GM18498 (cell line): Measurements from ENCODE around the gene NTN5.
"Not testable (repeated sequence)": the region's sequence is repeated elsewhere in the genome, so short reads cannot be mapped to it uniquely, and the experiment has no call there.

ENCODE experiments used
- ATAC-seq: cut with Tn5 transposase; IDR thresholded peaks from one replicate; pipeline ENCODE4 v1.9.1; 2021; ENCODE audit warnings: mild to moderate bottlenecking, moderate library complexity; ENCODE audit not compliant: unreplicated experiment

The NTN5 gene, protein sequence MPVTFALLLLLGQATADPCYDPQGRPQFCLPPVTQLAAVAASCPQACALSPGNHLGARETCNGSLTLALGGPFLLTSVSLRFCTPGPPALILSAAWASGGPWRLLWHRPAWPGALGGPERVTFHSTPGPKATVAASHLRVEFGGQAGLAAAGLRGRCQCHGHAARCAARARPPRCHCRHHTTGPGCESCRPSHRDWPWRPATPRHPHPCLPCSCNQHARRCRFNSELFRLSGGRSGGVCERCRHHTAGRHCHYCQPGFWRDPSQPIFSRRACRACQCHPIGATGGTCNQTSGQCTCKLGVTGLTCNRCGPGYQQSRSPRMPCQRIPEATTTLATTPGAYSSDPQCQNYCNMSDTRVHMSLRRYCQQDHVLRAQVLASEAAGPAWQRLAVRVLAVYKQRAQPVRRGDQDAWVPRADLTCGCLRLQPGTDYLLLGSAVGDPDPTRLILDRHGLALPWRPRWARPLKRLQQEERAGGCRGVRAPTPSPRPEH

DNA sequence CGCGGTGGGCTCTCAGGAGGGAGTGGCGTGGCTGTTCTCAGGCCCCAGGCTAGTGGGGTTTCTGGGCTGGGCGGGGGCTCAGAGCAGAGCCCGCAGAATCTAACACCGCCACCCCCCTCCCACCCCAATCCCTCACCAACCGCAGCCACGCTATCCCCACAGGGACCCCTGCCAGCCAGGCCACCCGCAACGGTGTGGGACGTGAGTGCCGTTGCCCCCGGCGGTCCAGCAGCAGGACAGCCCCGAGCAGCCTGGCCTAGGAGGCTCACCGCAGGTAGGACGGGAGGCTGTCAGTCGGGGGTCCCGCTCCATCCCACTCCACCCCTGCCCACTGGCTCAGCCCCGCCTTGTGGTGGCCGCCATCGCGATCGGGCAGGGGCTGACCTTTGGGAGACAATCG lies at the start of gene NTN5:
NTN5 (minus strand) TSS at position 24 of the 400 bp plus-strand sequence. CDS start 2,031 bp downstream, outside the sequence.
- ATAC-seq = no peak

DNA sequence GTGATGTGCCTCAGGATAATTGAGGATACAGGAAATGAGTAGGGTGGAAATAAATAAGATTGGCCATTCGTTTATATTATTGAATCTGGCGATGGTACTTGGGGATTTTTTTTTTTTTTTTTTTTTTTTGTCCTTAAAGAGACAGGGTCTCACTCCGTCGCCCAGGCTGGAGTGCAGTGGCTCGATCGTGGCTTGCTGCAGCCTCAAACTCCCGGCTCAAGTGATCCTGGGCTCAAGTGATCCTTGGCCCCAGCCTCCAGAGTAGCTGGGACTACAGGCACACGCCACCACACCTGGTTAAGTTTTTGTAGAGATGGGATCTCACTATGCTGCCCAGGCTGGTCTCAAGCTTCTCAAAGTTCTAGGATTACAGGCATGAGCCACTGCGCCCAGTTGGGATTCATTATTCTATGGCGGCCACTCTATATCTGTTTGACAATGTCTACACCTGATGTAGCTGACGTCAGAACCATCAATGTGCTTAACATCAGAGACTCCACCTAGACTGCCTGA lies 49.4 kb upstream of the NTN5 start:
- no peak for ATAC-seq

- ATAC-seq = peak; percentile 74
Observed at GRCh38 chr19:48720613-48721296, 47.9 kb upstream of the NTN5 start.

DNA sequence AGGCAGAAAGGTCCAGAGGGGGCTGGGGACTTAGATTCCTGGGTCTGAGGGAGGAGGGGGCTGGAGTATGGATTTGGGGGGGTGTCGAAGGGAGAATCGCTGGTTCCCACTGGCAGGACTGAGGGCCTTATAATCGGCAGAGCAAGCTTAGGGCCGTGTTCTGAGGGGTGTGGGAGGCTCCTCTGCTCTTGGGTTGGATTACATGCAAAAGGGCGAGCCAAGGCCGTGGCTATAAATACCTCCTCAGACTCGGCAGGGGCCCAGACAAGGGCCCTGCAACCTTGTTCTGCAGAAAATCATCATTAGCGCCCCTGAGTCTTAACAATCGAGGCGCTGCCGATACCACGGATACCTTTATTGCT lies 47.4 kb upstream of the NTN5 start:
- peak; percentile 6 for ATAC-seq

GRCh38 chr19:48719263-48720171 lies 46.7 kb upstream of the NTN5 start, which contains the start of gene MAMSTR:
TSS of gene MAMSTR (minus strand) at chr19:48719725. CDS start at chr19:48719031, 694 bp downstream.
- ATAC-seq = no peak

DNA sequence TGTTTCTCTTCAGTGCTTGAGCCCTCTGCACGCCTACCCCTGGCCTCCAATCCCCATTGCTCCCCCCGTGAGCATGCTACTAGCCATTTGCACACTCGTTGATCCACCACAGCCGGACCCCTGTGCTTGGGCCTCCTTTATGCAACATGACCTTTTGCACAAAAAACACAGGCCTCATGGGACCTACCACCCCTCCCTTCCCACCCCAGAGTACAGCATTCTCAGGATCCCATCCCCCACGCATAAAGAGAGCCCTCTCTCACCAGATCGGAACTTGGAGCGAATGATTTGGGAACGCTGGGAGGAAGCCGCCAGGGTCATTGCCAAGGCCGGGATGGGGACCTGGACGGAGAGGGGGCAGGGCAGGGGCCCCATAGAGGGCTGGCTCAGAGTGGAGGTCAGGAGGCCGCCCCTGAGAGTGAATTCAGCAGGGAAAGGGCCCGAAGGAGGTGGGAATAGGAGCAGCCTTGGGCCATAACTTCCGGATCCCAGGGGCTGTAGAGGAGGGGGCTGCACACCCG lies 46.0 kb upstream of the NTN5 start:
- ATAC-seq = no peak

GRCh38 chr19:48718106-48718505 lies 45.3 kb upstream of the NTN5 start:
- ATAC-seq = not testable (repeated sequence)

DNA sequence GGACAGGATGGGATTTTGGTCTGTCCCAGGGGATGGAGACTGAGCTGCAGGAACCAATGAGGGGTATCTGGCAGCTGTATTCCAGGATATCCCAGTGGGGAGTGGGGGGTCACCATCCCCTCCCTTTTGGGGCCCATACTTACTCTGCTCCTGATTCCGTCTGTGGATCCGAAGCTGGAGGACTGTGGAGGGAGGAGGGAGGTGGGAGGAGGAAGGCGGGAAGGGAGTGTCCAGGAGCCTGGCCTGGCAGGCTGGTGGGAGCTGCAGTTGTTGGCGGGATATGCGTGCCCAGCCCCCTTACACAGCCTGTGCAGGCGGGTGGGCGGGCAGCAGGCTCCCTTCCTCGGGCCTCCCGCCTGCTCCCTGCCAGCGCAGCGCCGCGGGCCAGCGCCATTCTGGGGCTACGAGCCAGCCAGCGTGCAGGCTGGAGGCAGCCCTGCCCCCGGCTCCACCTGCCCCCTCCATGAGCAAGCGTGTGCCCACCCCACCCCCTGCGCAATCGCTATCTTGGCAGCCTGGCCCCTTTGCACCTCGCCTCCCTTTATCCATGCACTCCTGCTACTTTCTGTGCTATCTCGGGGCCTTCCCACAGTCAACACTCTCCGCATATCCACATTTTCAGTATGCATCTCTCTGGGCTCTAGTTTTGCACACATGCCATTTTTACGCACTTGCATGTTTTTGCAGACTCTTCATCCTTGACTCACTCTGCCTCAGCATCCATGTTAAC lies 43.9 kb upstream of the NTN5 start:
- ATAC-seq = no peak

GRCh38 chr19:48715681-48716171 lies 42.9 kb upstream of the NTN5 start:
- ATAC-seq = no peak

GRCh38 chr19:48714759-48715675 lies 42.2 kb upstream of the NTN5 start:
- no peak for ATAC-seq

GRCh38 chr19:48713864-48714755 lies 41.3 kb upstream of the NTN5 start:
- ATAC-seq = peak; percentile 90

GRCh38 chr19:48713041-48713863 lies 40.4 kb upstream of the NTN5 start:
- ATAC-seq = no peak

- no peak for ATAC-seq
Observed at GRCh38 chr19:48711106-48711662, 38.4 kb upstream of the NTN5 start.

DNA sequence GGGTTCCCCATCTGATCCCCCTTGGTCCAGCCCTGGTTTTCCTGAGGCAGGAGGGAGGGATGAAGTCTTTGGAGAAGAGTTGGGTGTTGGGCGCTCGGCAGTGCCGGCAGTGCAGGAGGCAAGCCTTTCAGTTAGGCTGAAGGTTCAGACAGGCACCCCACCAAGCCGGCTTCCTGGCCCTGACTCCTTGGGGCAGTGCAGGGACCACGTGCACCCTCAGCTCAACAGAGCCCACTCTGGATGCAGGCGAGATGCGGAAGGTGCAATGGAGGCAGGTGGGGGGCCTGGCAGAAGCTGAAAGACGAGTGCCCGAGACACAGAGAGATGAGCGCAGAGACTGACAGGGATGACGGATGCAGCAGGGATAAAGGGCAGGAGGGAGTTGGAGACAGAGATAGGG lies 35.7 kb upstream of the NTN5 start:
- no peak for ATAC-seq

DNA sequence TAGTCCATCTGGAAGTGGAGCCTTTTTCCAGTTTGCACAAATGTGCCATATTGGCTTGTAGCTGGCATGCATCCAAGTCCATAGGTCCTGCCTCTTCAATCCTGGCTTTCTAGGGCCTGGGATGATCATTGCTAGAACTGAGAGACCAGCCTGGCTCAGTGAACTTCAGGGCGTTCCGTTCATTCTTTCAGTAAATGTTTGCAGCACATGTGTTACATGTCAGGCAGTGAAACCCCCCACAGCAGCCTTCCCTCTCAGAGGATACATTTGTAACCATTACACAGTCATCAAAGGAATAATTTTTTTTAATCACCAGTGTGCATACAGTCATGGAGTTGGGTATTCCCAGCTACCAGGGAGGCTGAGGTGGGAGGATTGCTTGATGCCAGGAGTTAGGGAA lies 32.6 kb upstream of the NTN5 start:
- no peak for ATAC-seq

GRCh38 chr19:48703316-48703715 lies 30.5 kb upstream of the NTN5 start:
- ATAC-seq = no peak
